B cell (primary cell): ENCODE results near the gene SEMA3A.

Experiments used
- CTCF ChIP-seq: fragments of 200-600 bp; IDR thresholded peaks from one replicate; pipeline ENCODE4 v1.8.0; 2022; ENCODE audit warnings: antibody characterized with exemption, mild to moderate bottlenecking
- EZH2 ChIP-seq: IDR thresholded peaks from 2 replicates; pipeline ENCODE4 v1.6.1; 2012; ENCODE audit warnings: borderline replicate concordance, low read depth, mild to moderate bottlenecking, moderate library complexity, low read length; ENCODE audit not compliant: insufficient read depth, poor library complexity, severe bottlenecking

GRCh38 chr7:83957333-83957732 is 237.3 kb downstream of the SEMA3A start:
- TF ChIP-seq CTCF (no peak), EZH2 (no peak)
